ENCODE results near the gene LPIN1.

DNA sequence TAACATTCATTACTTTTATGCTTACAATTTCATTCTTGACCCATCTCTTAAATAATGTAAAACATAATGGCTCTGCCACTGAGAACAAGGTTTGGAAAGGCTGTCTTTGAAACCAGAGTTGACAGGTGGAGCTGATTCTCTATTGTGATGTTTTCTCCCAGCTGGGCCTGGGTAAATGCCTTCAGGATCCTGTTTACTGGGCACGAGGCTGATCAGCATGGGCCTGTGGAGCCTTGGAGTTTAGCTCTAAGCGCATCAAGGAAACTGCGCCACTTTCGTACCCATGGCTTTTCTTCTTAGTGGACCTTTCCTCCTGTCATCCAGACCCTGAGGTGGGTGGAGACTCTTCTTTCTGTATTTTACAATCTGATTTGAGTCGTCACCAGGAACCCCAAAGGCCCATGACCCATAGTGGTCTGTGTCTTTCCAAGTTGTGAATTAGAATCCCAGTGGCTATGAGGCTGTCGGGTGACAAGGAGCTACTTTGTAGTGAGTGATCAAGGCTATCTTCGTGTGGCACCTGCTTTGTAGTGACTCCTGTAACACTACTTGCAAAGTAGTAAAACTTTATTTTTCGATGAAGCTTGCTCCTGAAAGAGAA is 123.1 kb downstream of the LPIN1 start:
- TF ChIP-seq, protein P1, sequence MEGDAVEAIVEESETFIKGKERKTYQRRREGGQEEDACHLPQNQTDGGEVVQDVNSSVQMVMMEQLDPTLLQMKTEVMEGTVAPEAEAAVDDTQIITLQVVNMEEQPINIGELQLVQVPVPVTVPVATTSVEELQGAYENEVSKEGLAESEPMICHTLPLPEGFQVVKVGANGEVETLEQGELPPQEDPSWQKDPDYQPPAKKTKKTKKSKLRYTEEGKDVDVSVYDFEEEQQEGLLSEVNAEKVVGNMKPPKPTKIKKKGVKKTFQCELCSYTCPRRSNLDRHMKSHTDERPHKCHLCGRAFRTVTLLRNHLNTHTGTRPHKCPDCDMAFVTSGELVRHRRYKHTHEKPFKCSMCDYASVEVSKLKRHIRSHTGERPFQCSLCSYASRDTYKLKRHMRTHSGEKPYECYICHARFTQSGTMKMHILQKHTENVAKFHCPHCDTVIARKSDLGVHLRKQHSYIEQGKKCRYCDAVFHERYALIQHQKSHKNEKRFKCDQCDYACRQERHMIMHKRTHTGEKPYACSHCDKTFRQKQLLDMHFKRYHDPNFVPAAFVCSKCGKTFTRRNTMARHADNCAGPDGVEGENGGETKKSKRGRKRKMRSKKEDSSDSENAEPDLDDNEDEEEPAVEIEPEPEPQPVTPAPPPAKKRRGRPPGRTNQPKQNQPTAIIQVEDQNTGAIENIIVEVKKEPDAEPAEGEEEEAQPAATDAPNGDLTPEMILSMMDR (IDR thresholded peaks at IDR 0.05), result no peak
- no peak for TF ChIP-seq EZH2 (IDR thresholded peaks at IDR 0.05; ENCODE audit: borderline replicate concordance, insufficient read depth, low read depth, low read length, poor library complexity, severe bottlenecking)

Data from B cell (primary cell).